DOHH2 (cell line): ENCODE results near the gene BTBD2.

Experiments used
- EZH2phosphoT487 ChIP-seq: fragments of 200-600 bp; sonication (generic); IDR thresholded peaks from 2 replicates; pipeline ENCODE4 v1.6.1; 2017; ENCODE audit warnings: borderline replicate concordance, mild to moderate bottlenecking, antibody characterized with exemption, low read length, moderate library complexity, mixed read lengths
- TF ChIP-seq, protein P1 (sequence below): fragments of 200-600 bp; sonication (generic); IDR thresholded peaks from one replicate; pipeline ENCODE4 v1.5.1; 2014; ENCODE audit warnings: antibody characterized with exemption, mild to moderate bottlenecking, low read depth, low read length; ENCODE audit not compliant: poor library complexity, severe bottlenecking

DNA sequence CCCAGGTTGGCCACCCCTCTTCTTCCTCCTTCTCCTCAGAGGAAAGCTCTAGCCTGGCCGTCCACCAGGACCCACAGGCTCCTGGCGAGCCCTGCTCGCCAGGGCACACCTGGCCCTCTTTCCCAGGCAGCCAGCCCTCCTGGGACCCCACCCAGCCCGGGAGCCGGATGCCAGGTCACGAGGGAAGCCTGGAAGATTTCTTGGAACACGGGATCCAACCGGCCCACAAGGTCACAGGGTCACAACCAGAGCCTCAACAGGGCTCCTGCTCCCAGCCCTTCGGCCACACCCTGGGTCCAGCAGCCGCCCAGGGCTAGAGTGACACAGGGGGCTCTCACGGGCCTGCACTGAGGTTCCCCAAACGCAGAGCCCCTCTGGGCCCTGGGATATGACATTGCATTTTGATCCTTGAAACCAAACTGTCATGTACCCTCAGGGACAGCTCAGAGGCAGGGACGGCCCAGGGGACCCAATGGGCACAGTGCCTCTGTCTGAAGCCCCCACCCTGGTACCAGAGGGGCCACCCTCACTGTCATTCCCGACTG lies 30.1 kb upstream of the BTBD2 start:
- TF ChIP-seq, protein P1, sequence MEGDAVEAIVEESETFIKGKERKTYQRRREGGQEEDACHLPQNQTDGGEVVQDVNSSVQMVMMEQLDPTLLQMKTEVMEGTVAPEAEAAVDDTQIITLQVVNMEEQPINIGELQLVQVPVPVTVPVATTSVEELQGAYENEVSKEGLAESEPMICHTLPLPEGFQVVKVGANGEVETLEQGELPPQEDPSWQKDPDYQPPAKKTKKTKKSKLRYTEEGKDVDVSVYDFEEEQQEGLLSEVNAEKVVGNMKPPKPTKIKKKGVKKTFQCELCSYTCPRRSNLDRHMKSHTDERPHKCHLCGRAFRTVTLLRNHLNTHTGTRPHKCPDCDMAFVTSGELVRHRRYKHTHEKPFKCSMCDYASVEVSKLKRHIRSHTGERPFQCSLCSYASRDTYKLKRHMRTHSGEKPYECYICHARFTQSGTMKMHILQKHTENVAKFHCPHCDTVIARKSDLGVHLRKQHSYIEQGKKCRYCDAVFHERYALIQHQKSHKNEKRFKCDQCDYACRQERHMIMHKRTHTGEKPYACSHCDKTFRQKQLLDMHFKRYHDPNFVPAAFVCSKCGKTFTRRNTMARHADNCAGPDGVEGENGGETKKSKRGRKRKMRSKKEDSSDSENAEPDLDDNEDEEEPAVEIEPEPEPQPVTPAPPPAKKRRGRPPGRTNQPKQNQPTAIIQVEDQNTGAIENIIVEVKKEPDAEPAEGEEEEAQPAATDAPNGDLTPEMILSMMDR = no peak
- TF ChIP-seq EZH2phosphoT487 = no peak
